Suprapubic skin (tissue), 4 donors: ENCODE results near the gene EP400.
"Not testable (repeated sequence)": the region's sequence is repeated elsewhere in the genome, so short reads cannot be mapped to it uniquely, and the experiment has no call there.

Experiments
- EP300 ChIP-seq: sonication (generic); formaldehyde crosslinking; IDR thresholded peaks from one replicate; pipeline ENCODE4 v1.6.1; 2017; ENCODE audit warnings: antibody characterized with exemption
- POLR2A ChIP-seq, 2 donors: fragments of 450-650 bp; IDR thresholded peaks; one replicate each; pipeline ENCODE4 v1.6.1; 2017; ENCODE audit warnings: antibody characterized with exemption in 2 of 2, mild to moderate bottlenecking in 2 of 2, moderate library complexity in 2 of 2
- POLR2AphosphoS5 ChIP-seq, 3 donors: sonication (generic); formaldehyde crosslinking; IDR thresholded peaks; one replicate each; pipeline ENCODE4 v1.6.1; 2017; ENCODE audit warnings: antibody characterized with exemption in 3 of 3
- TF ChIP-seq, protein P1 (sequence below), 2 donors: fragments of 200-600 bp in 1 of 2; fragments of 450-650 bp in 1 of 2; sonication (generic) in 1 of 2; IDR thresholded peaks; one replicate each; pipeline ENCODE4 v1.5.1; 2016 to 2019; ENCODE audit warnings: antibody characterized with exemption in 2 of 2, mild to moderate bottlenecking in 1 of 2, moderate library complexity in 1 of 2

DNA sequence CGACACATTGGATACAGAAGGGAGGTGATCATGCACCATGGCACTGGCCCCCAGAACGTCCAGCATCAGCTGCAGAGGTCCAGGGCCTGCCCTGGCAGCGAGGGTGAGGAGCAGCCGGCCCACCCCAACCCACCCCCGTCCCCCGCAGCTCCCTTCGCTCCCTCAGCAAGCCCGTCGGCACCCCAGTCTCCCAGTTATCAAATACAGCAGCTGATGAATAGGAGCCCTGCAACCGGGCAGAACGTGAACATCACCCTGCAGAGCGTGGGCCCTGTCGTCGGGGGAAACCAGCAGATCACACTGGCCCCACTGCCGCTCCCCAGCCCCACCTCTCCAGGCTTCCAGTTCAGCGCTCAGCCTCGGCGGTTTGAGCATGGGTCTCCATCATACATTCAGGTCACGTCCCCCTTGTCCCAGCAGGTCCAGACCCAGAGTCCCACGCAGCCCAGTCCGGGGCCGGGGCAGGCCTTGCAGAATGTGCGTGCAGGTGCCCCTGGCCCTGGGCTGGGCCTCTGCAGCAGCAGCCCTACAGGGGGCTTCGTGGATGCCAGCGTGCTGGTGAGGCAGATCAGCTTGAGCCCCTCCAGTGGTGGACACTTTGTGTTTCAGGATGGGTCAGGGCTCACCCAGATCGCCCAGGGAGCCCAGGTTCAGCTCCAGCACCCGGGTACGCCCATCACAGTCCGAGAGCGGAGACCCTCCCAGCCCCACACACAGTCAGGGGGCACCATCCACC lies 11.0 kb downstream of the EP400 start:
- TF ChIP-seq, protein P1, sequence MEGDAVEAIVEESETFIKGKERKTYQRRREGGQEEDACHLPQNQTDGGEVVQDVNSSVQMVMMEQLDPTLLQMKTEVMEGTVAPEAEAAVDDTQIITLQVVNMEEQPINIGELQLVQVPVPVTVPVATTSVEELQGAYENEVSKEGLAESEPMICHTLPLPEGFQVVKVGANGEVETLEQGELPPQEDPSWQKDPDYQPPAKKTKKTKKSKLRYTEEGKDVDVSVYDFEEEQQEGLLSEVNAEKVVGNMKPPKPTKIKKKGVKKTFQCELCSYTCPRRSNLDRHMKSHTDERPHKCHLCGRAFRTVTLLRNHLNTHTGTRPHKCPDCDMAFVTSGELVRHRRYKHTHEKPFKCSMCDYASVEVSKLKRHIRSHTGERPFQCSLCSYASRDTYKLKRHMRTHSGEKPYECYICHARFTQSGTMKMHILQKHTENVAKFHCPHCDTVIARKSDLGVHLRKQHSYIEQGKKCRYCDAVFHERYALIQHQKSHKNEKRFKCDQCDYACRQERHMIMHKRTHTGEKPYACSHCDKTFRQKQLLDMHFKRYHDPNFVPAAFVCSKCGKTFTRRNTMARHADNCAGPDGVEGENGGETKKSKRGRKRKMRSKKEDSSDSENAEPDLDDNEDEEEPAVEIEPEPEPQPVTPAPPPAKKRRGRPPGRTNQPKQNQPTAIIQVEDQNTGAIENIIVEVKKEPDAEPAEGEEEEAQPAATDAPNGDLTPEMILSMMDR (IDR thresholded peaks at IDR 0.05) = not testable (repeated sequence)
- not testable (repeated sequence) for TF ChIP-seq POLR2A (IDR thresholded peaks at IDR 0.05); EP300; POLR2AphosphoS5 (IDR thresholded peaks at IDR 0.05)
